Activated CD4-positive, alpha-beta T cell treated with anti-CD3 and anti-CD28 coated beads for 48 hours (primary cell): ENCODE results near the gene ZNF853.
"Not testable (repeated sequence)": the region's sequence is repeated elsewhere in the genome, so short reads cannot be mapped to it uniquely, and the experiment has no call there.

Source experiments
- DNase-seq: peaks from one replicate; pipeline ENCODE4 v3.0.0-alpha.2; 2020

ZNF853 gene

GRCh38 chr7:6614953-6615722, at the start of gene ZNF853:
Gene ZNF853, plus strand, starts transcription at chr7:6615610. Its CDS starts 565 bp downstream, at chr7:6616175.
- no peak for DNase-seq

GRCh38 chr7:6565655-6566054, 49.8 kb upstream of the ZNF853 start:
- no peak for DNase-seq

- no peak for DNase-seq
These were observed 47.5 kb upstream of the ZNF853 start for GRCh38 chr7:6567886-6568285.

- DNase-seq, result peak; percentile 33
These were observed 44.1 kb upstream of the ZNF853 start for GRCh38 chr7:6571160-6571779.

GRCh38 chr7:6575281-6576023, 40.0 kb upstream of the ZNF853 start:
- no peak for DNase-seq

- no peak for DNase-seq
These were observed 39.2 kb upstream of the ZNF853 start for GRCh38 chr7:6576024-6576866.

- peak; percentile 35 for DNase-seq
These were observed 38.5 kb upstream of the ZNF853 start for GRCh38 chr7:6576867-6577368.

GRCh38 chr7:6577369-6578113, 37.9 kb upstream of the ZNF853 start, which contains the start of gene ZDHHC4:
Gene ZDHHC4, plus strand, starts transcription at chr7:6577454. Its CDS starts 3,108 bp downstream, at chr7:6580562.
- DNase-seq, result peak; percentile 92

GRCh38 chr7:6578114-6579084, 37.0 kb upstream of the ZNF853 start:
- no peak for DNase-seq

GRCh38 chr7:6579446-6579845, 36.0 kb upstream of the ZNF853 start:
- DNase-seq, result no peak

- DNase-seq, result not testable (repeated sequence)
These were observed 29.5 kb upstream of the ZNF853 start for GRCh38 chr7:6585746-6586432.

GRCh38 chr7:6588566-6588965, 26.8 kb upstream of the ZNF853 start:
- DNase-seq, result no peak

- DNase-seq, result no peak
These were observed 26.1 kb upstream of the ZNF853 start for GRCh38 chr7:6589151-6589828.

- peak; percentile 85 for DNase-seq
These were observed 25.4 kb upstream of the ZNF853 start, which contains the start of gene INTS15 for GRCh38 chr7:6589829-6590644. Gene INTS15, plus strand, starts transcription at chr7:6590021. Its CDS starts 263 bp downstream, at chr7:6590284.

GRCh38 chr7:6590645-6591110, 24.7 kb upstream of the ZNF853 start:
- no peak for DNase-seq

GRCh38 chr7:6600093-6600492, 15.3 kb upstream of the ZNF853 start:
- no peak for DNase-seq

- no peak for DNase-seq
These were observed 11.0 kb upstream of the ZNF853 start for GRCh38 chr7:6604458-6604857.
